SK-N-SH treated with all-trans-retinoic acid at 6 μM for 48 hours (cell line): ENCODE results near the gene CD52.
"Not testable (repeated sequence)": the region's sequence is repeated elsewhere in the genome, so short reads cannot be mapped to it uniquely, and the experiment has no call there.

ENCODE experiments used
- ARNTL ChIP-seq: fragments of 450-650 bp; formaldehyde crosslinking; IDR thresholded peaks from 2 replicates; pipeline ENCODE4 v1.5.0; 2020; ENCODE audit warnings: low read depth, mild to moderate bottlenecking, moderate library complexity, borderline replicate concordance
- BACH2 ChIP-seq: fragments of 250-450 bp; sonication (Bioruptor Pico); IDR thresholded peaks from 2 replicates; pipeline ENCODE4 v1.9.0; 2021; ENCODE audit warnings: mild to moderate bottlenecking, borderline replicate concordance
- CSRNP3 ChIP-seq: fragments of 250-450 bp; sonication (Bioruptor Pico); IDR thresholded peaks from 2 replicates; pipeline ENCODE4 v1.5.1; 2021; ENCODE audit warnings: mild to moderate bottlenecking, moderate library complexity
- GLIS3 ChIP-seq: fragments of 250-450 bp; sonication (Bioruptor Pico); IDR thresholded peaks from 2 replicates; pipeline ENCODE4 v1.5.0; 2020; ENCODE audit warnings: mild to moderate bottlenecking, moderate library complexity
- ISL1 ChIP-seq: fragments of 250-450 bp; sonication (Bioruptor Pico); IDR thresholded peaks from 2 replicates; pipeline ENCODE4 v2.1.2; 2022; ENCODE audit warnings: mild to moderate bottlenecking, moderate library complexity
- OSR1 ChIP-seq: fragments of 250-450 bp; sonication (Bioruptor Pico); IDR thresholded peaks from 2 replicates; pipeline ENCODE4 v1.8.0; 2022; ENCODE audit warnings: moderate library complexity, mild to moderate bottlenecking, inconsistent platforms
- PATZ1 ChIP-seq: fragments of 250-450 bp; sonication (Bioruptor Pico); IDR thresholded peaks from 2 replicates; pipeline ENCODE4 v1.8.0; 2020; ENCODE audit warnings: mild to moderate bottlenecking, moderate library complexity, borderline replicate concordance
- POU6F1 ChIP-seq: fragments of 250-450 bp; sonication (Bioruptor Pico); IDR thresholded peaks from 2 replicates; pipeline ENCODE4 v1.8.0; 2021; ENCODE audit warnings: low read depth, mild to moderate bottlenecking, moderate library complexity, borderline replicate concordance
- PPARA ChIP-seq: fragments of 250-450 bp; sonication (Bioruptor Pico); IDR thresholded peaks from 2 replicates; pipeline ENCODE4 v1.5.0; 2020; ENCODE audit warnings: mild to moderate bottlenecking, borderline replicate concordance
- TCF4 ChIP-seq: fragments of 250-450 bp; sonication (Bioruptor Pico); IDR thresholded peaks from 2 replicates; pipeline ENCODE4 v1.8.0; 2021; ENCODE audit warnings: mild to moderate bottlenecking, moderate library complexity, borderline replicate concordance
- TSHZ2 ChIP-seq: fragments of 250-450 bp; sonication (Bioruptor Pico); IDR thresholded peaks from 2 replicates; pipeline ENCODE4 v1.5.0; 2020; ENCODE audit warnings: mild to moderate bottlenecking, moderate library complexity
- ZFP3 ChIP-seq: fragments of 250-450 bp; sonication (Bioruptor Pico); IDR thresholded peaks from 2 replicates; pipeline ENCODE4 v1.5.0; 2020; ENCODE audit warnings: mild to moderate bottlenecking, moderate library complexity
- ZFP30 ChIP-seq: fragments of 450-650 bp; formaldehyde crosslinking; IDR thresholded peaks from 2 replicates; pipeline ENCODE4 v1.5.0; 2022; ENCODE audit warnings: mild to moderate bottlenecking, moderate library complexity

- not testable (repeated sequence) for TF ChIP-seq PATZ1; TCF4; ZFP3; TSHZ2; BACH2 (CRISPR knock-in tag); GLIS3 (CRISPR knock-in tag); ZFP30 (CRISPR knock-in tag); CSRNP3; POU6F1 (CRISPR knock-in tag); PPARA; ARNTL; OSR1 (CRISPR knock-in tag); ISL1 (CRISPR knock-in tag)
These were observed 11.6 kb downstream of the CD52 start for GRCh38 chr1:26329380-26329779.
